Astrocyte (in vitro differentiated cells and primary cell): ENCODE measurements around the gene TTC9. TPM values are rescaled to one million over a fixed set of nuclear protein-coding genes. Genes with fewer than 3 reads are reported as not detected.
A peak's percentile ranks its signal among the peaks of the same experiment; 100 is the strongest.

Experiments
- DNase-seq: peaks from one replicate; pipeline ENCODE4 v3.0.0-alpha.2; 2010; ENCODE audit warnings: low read depth
- FAIRE-seq: peaks from 2 replicates; lab custom pipeline; 2011; peaks lifted over from hg19 to GRCh38; lab: Jason Lieb, UNC
- H2AFZ ChIP-seq: 2 replicates; pipeline ENCODE4 v1.6.0; 2012; ENCODE audit warnings: low read depth, low read length, inconsistent platforms
- H3K27ac ChIP-seq: 2 replicates; pipeline ENCODE4 v1.5.1; 2011; ENCODE audit warnings: low read depth, low read length, inconsistent platforms
- H3K27me3 ChIP-seq: 2 replicates; pipeline ENCODE4 v1.6.0; 2011; ENCODE audit warnings: low read length, inconsistent platforms; ENCODE audit not compliant: insufficient read depth
- H3K36me3 ChIP-seq: 2 replicates; pipeline ENCODE4 v1.5.1; 2011; ENCODE audit warnings: low read length, inconsistent platforms; ENCODE audit not compliant: insufficient read depth
- H3K4me1 ChIP-seq: 2 replicates; pipeline ENCODE4 v1.5.1; 2011; ENCODE audit warnings: low read length, inconsistent platforms; ENCODE audit not compliant: insufficient read depth
- H3K4me2 ChIP-seq: 2 replicates; pipeline ENCODE4 v1.6.0; 2012; ENCODE audit warnings: low read length, inconsistent platforms
- H3K4me3 ChIP-seq: 2 replicates; pipeline ENCODE4 v1.5.1; 2011; ENCODE audit warnings: low read depth, mild to moderate bottlenecking, low read length, inconsistent platforms; ENCODE audit not compliant: insufficient read depth
- H3K79me2 ChIP-seq: 2 replicates; pipeline ENCODE4 v1.6.0; 2012; ENCODE audit warnings: mild to moderate bottlenecking, low read length, inconsistent platforms; ENCODE audit not compliant: insufficient read depth
- H3K9ac ChIP-seq: 2 replicates; pipeline ENCODE4 v1.6.0; 2012; ENCODE audit warnings: mild to moderate bottlenecking, low read length, inconsistent platforms
- H3K9me3 ChIP-seq: 2 replicates; pipeline ENCODE4 v1.5.1; 2012; ENCODE audit warnings: low read depth, mild to moderate bottlenecking, low read length, inconsistent platforms; ENCODE audit not compliant: insufficient read depth
- H4K20me1 ChIP-seq: 2 replicates; pipeline ENCODE4 v1.6.0; 2012; ENCODE audit warnings: low read length, inconsistent platforms; ENCODE audit not compliant: insufficient read depth
- H3K27ac Mint-ChIP-seq: one replicate; pipeline ENCODE4 v1.8.0; 2021; ENCODE audit warnings: mild to moderate bottlenecking, mixed read lengths; ENCODE audit not compliant: unreplicated experiment
- H3K27me3 Mint-ChIP-seq: one replicate; pipeline ENCODE4 v1.8.0; 2021; ENCODE audit warnings: low read depth, mixed read lengths; ENCODE audit not compliant: unreplicated experiment
- H3K36me3 Mint-ChIP-seq: one replicate; pipeline ENCODE4 v1.8.0; 2021; ENCODE audit warnings: low read depth, mixed read lengths; ENCODE audit not compliant: unreplicated experiment
- H3K4me1 Mint-ChIP-seq: one replicate; pipeline ENCODE4 v1.8.0; 2021; ENCODE audit warnings: low read depth, mixed read lengths; ENCODE audit not compliant: unreplicated experiment
- H3K4me3 Mint-ChIP-seq: one replicate; pipeline ENCODE4 v1.8.0; 2021; ENCODE audit warnings: mild to moderate bottlenecking, moderate library complexity, mixed read lengths; ENCODE audit not compliant: unreplicated experiment
- H3K9me3 Mint-ChIP-seq: one replicate; pipeline ENCODE4 v1.8.0; 2021; ENCODE audit warnings: mild to moderate bottlenecking, mixed read lengths; ENCODE audit not compliant: unreplicated experiment
- CTCF ChIP-seq: IDR thresholded peaks from 2 replicates; pipeline ENCODE4 v1.5.1; 2011; ENCODE audit warnings: low read depth, mild to moderate bottlenecking, inconsistent platforms, low read length, moderate library complexity; ENCODE audit not compliant: insufficient read depth
- EZH2 ChIP-seq: IDR thresholded peaks from 2 replicates; pipeline ENCODE4 v1.6.1; 2012; ENCODE audit warnings: mild to moderate bottlenecking, low read length, inconsistent platforms; ENCODE audit not compliant: insufficient read depth
- total RNA-seq: library from RNA; stranded (reverse); gene quantifications from 2 replicates; pipeline ENCODE4 v1.2.1, GENCODE V29; 2021

Gene TTC9
- total RNA-seq, 1 donor from 2014 or later = 8.4 TPM

DNA sequence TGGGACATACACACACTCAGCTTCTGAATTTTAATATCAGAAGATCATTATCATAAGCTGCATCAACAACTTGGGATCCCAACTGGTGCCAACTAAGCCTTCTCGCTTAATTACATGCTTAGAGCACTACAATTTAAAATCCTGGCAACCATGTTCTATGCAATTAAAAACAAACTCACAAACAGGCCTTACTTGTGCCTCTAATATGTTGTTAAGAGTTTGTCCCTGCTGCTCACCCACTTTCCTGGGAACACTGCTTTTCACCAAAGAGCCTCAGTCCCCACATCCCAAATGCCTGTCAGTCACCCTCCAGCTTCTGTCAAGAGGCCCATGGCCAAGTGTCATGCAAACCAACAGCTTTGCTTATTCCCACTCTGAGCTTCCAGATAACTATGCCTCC is 69.7 kb downstream of the TTC9 start:
- H3K9me3 Mint-ChIP-seq = no peaks in the 10 kb centered on the region
- Histone ChIP-seq H3K79me2 (no peaks in the 10 kb centered on the region), H4K20me1 (no peaks in the 10 kb centered on the region), H3K9me3 (no peaks in the 10 kb centered on the region), H3K27ac (no peak overlapping the region), H3K4me3 (no peak overlapping the region), H2AFZ (no peak overlapping the region), H3K36me3 (no peaks in the 10 kb centered on the region), H3K27me3 (peaks cover 11% of the 10 kb centered on the region), H3K4me2 (no peak overlapping the region), H3K4me1 (peaks cover 5% of the 10 kb centered on the region), H3K9ac (no peak overlapping the region)
- H3K36me3 Mint-ChIP-seq = no peaks in the 10 kb centered on the region
- peaks cover 21% of the 10 kb centered on the region for H3K4me1 Mint-ChIP-seq
- DNase-seq (no peak), FAIRE-seq (no peak)
- TF ChIP-seq CTCF (no peak), EZH2 (no peak)
- no peak overlapping the region for H3K4me3 Mint-ChIP-seq
- H3K27ac Mint-ChIP-seq = no peak overlapping the region
- peaks cover 2% of the 10 kb centered on the region for H3K27me3 Mint-ChIP-seq

DNA sequence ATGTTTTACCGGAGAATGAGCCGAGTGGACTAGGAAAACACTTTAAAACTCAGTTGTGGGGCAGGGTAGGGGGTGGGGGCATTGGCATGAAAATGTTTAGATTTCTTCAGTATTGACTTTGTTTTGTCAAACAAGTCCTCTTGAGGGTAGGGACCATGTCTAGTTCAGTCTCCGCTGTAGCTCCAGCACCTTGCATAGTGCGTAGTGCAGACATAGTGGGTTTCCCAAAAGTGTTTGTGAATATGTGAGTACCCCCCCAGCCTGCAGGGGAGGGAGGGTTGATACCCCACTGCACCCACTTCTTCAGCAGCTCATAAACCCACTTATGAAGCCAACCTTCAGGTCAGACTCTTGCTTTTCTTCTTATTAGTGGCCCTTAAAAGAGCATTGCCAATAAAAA is 71.4 kb downstream of the TTC9 start:
- H3K36me3 Mint-ChIP-seq = no peaks in the 10 kb centered on the region
- Histone ChIP-seq H3K9me3 (no peaks in the 10 kb centered on the region), H2AFZ (no peak overlapping the region), H3K9ac (no peak overlapping the region), H3K36me3 (no peaks in the 10 kb centered on the region), H3K4me1 (no peaks in the 10 kb centered on the region), H3K27ac (no peak overlapping the region), H4K20me1 (no peaks in the 10 kb centered on the region), H3K27me3 (peaks cover 15% of the 10 kb centered on the region), H3K79me2 (no peaks in the 10 kb centered on the region), H3K4me3 (no peak overlapping the region), H3K4me2 (no peak overlapping the region)
- no peak overlapping the region for H3K4me3 Mint-ChIP-seq
- FAIRE-seq = no peak
- no peak for DNase-seq
- TF ChIP-seq CTCF = no peak
- no peak for TF ChIP-seq EZH2
- no peak overlapping the region for H3K27ac Mint-ChIP-seq
- peaks cover 7% of the 10 kb centered on the region for H3K27me3 Mint-ChIP-seq
- peaks cover 9% of the 10 kb centered on the region for H3K4me1 Mint-ChIP-seq
- no peaks in the 10 kb centered on the region for H3K9me3 Mint-ChIP-seq

DNA sequence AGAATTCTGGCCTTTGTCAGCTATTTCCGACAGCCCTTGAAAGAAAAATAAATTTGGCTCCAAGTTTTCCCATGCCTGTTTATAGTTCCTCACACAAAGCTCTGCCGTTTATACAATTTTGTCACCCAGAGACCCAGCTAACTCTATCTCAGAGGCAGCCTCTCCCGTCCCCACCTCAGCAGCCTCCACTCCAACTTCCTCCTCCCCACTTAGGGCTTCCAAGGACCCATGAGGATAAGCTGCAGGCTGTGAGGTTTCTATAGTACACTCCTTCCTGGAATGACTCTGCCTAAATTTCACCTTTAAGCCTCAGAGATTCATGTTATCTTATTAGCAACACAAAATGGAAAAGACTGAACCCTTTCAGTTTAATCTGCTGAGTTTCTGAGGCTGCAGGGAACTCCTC is 71.8 kb downstream of the TTC9 start:
- Mint-ChIP-seq H3K27ac (no peak overlapping the region), H3K36me3 (no peaks in the 10 kb centered on the region), H3K4me3 (no peak overlapping the region), H3K4me1 (peaks cover 6% of the 10 kb centered on the region), H3K9me3 (no peaks in the 10 kb centered on the region), H3K27me3 (peaks cover 7% of the 10 kb centered on the region)
- no peaks in the 10 kb centered on the region for H3K79me2 ChIP-seq
- TF ChIP-seq CTCF = no peak
- TF ChIP-seq EZH2 = no peak
- no peak overlapping the region for H3K27ac ChIP-seq
- H3K9me3 ChIP-seq = no peaks in the 10 kb centered on the region
- no peak overlapping the region for H3K4me3 ChIP-seq
- H4K20me1 ChIP-seq = no peaks in the 10 kb centered on the region
- H3K36me3 ChIP-seq = no peaks in the 10 kb centered on the region
- no peaks in the 10 kb centered on the region for H3K4me1 ChIP-seq
- FAIRE-seq (no peak), DNase-seq (no peak)
- peaks cover 15% of the 10 kb centered on the region for H3K27me3 ChIP-seq
- peak overlapping the region; percentile 8 for H2AFZ ChIP-seq
- H3K4me2 ChIP-seq = peak overlapping the region; percentile 18
- no peak overlapping the region for H3K9ac ChIP-seq
